Testis (tissue), 2 donors: ENCODE measurements around the gene ADD1.

Experiments
- POLR2A ChIP-seq: fragments of 450-650 bp; IDR thresholded peaks from one replicate; pipeline ENCODE4 v1.6.1; 2017; ENCODE audit warnings: antibody characterized with exemption, mild to moderate bottlenecking, moderate library complexity
- TF ChIP-seq, protein P1 (sequence below), 3 experiments: fragments of 450-650 bp in 2 of 3; fragments of 200-600 bp in 1 of 3; sonication (generic) in 1 of 3; IDR thresholded peaks; one replicate each; pipeline ENCODE4 v1.5.1; 2016 to 2019; ENCODE audit warnings: antibody characterized with exemption in 3 of 3, mild to moderate bottlenecking in 2 of 3, moderate library complexity in 1 of 3

DNA sequence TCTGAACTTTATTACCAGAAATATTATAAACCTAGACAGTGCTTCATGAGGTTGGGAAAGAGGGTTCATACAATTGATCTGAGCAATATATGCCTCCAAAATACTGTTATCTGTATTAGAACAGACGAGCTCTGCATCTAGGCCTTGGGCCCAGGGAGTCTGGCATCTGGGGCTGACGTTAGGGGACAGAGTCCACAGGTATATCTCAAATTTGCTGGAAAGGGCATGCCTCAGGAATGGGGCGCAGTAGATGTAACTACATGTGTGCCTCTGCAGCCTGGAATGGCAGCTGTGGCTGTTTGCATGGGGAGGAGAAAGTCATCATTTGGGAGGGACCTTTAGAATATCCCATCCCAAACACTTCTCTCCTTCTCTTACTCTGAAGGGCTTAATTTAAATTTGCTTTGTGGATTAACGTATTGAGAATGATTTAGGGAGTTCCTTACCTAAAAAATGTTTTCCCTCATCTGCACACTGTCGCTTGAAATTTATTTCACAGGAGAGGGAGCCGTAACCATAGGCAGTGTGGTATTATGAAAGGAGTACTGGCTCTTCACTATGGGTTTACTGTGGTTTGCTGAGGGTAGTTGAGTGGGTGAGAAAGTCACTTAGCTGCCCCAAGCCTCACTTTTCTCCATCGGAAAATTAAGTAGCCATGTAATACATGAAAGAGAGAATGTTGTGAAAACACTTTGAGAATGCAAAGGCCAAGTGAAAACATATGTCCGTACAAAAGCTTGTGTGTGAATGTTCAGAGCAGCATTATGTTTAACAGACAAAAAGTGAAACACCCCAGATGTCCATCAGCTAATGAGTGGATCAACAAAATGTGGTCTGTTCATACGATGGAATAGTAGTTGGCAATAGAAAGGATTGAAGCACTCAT is 5.9 kb downstream of the ADD1 start:
- TF ChIP-seq, protein P1, sequence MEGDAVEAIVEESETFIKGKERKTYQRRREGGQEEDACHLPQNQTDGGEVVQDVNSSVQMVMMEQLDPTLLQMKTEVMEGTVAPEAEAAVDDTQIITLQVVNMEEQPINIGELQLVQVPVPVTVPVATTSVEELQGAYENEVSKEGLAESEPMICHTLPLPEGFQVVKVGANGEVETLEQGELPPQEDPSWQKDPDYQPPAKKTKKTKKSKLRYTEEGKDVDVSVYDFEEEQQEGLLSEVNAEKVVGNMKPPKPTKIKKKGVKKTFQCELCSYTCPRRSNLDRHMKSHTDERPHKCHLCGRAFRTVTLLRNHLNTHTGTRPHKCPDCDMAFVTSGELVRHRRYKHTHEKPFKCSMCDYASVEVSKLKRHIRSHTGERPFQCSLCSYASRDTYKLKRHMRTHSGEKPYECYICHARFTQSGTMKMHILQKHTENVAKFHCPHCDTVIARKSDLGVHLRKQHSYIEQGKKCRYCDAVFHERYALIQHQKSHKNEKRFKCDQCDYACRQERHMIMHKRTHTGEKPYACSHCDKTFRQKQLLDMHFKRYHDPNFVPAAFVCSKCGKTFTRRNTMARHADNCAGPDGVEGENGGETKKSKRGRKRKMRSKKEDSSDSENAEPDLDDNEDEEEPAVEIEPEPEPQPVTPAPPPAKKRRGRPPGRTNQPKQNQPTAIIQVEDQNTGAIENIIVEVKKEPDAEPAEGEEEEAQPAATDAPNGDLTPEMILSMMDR (IDR thresholded peaks at IDR 0.05) = no peak
- TF ChIP-seq POLR2A = no peak
